SK-N-SH (cell line): Measurements from ENCODE around the gene TRA2A. TPM values are rescaled to one million over a fixed set of nuclear protein-coding genes. Genes with fewer than 3 reads are reported as not detected.

Experiments used
- CTCF ChIA-PET: fragments of 300-600, 350-600 bp; formaldehyde crosslinking; extraction: SDS; loops from one replicate; lab custom pipeline; 2021; lab: Yijun Ruan, JAX
- POLR2A ChIA-PET: fragments of 350-600 bp; sonication (Branson Sonifier 250); formaldehyde crosslinking; extraction: SDS; loops from one replicate; lab custom pipeline; 2020; ENCODE audit warnings: antibody characterized with exemption, inconsistent platforms; lab: Yijun Ruan, JAX
- DNase-seq: peaks from one replicate; pipeline ENCODE4 v3.0.0; 2012
- H2AFZ ChIP-seq: fragments of 200-600 bp; sonication (generic); 2 replicates; pipeline ENCODE4 v1.8.1; 2016; ENCODE audit warnings: antibody characterized with exemption, mild to moderate bottlenecking, low read depth
- H3F3A ChIP-seq: fragments of 200-600 bp; sonication (generic); replicated peaks from 2 replicates; pipeline ENCODE3; 2016; ENCODE audit warnings: antibody characterized with exemption, mild to moderate bottlenecking; ENCODE audit not compliant: insufficient read depth
- H3K27ac ChIP-seq, 2 experiments: fragments of 200-500 bp in 1 of 2; fragments of 200-600 bp in 1 of 2; sonication (Bioruptor generic) in 1 of 2; sonication (generic), shearing (Covaris generic) in 1 of 2; 2 replicates each; pipeline versions ENCODE4 v1.5.1 to v1.6.1; 2014 to 2016; ENCODE audit warnings: low read depth in 2 of 2, inconsistent platforms in 1 of 2, low read length in 1 of 2, mild to moderate bottlenecking in 1 of 2, mixed read lengths in 1 of 2
- H3K27me3 ChIP-seq: fragments of 200-600 bp; sonication (generic), shearing (Covaris generic); 2 replicates; pipeline ENCODE4 v1.6.1; 2016; ENCODE audit warnings: mixed run types; ENCODE audit not compliant: insufficient read depth
- H3K36me3 ChIP-seq, 2 experiments: fragments of 200-500 bp in 1 of 2; fragments of 200-600 bp in 1 of 2; sonication (Bioruptor generic) in 1 of 2; sonication (generic) in 1 of 2; replicated peaks in 1 of 2; 2 replicates each; pipeline versions ENCODE3 to v1.5.1; 2014 to 2016; ENCODE audit warnings: low read length in 1 of 2, mild to moderate bottlenecking in 1 of 2; ENCODE audit not compliant: insufficient read depth in 2 of 2, control insufficient read depth in 1 of 2
- H3K4me1 ChIP-seq, 2 experiments: fragments of 200-500 bp in 1 of 2; fragments of 200-600 bp in 1 of 2; sonication (Bioruptor generic) in 1 of 2; sonication (generic), shearing (Covaris generic) in 1 of 2; 2 replicates each; pipeline versions ENCODE4 v1.5.1 to v1.6.1; 2014 to 2016; ENCODE audit warnings: low read depth in 1 of 2, low read length in 1 of 2, mixed run types in 1 of 2; ENCODE audit not compliant: insufficient read depth in 2 of 2, control insufficient read depth in 1 of 2
- H3K4me2 ChIP-seq: fragments of 200-600 bp; sonication (generic), shearing (Covaris generic); 2 replicates; pipeline ENCODE4 v1.6.1; 2017; ENCODE audit warnings: mixed run types
- H3K4me3 ChIP-seq, 2 experiments: fragments of 200-500 bp in 1 of 2; fragments of 200-600 bp in 1 of 2; sonication (Bioruptor generic) in 1 of 2; sonication (generic), shearing (Covaris generic) in 1 of 2; 2 replicates each; pipeline versions ENCODE4 v1.5.1 to v1.8.1; 2014 to 2016; ENCODE audit warnings: low read depth in 2 of 2, inconsistent platforms in 1 of 2, low read length in 1 of 2, mild to moderate bottlenecking in 1 of 2, mixed read lengths in 1 of 2, moderate library complexity in 1 of 2
- H3K79me2 ChIP-seq: fragments of 200-600 bp; sonication (generic); 2 replicates; pipeline ENCODE4 v1.8.1; 2017; ENCODE audit warnings: mild to moderate bottlenecking; ENCODE audit not compliant: insufficient read depth
- H3K9ac ChIP-seq: fragments of 200-600 bp; sonication (generic); 2 replicates; pipeline ENCODE4 v1.6.1; 2017; ENCODE audit warnings: mixed run types
- H3K9me2 ChIP-seq: fragments of 200-600 bp; sonication (generic); 2 replicates; pipeline ENCODE4 v1.6.1; 2017; ENCODE audit warnings: mixed run types
- H3K9me3 ChIP-seq: fragments of 200-600 bp; sonication (generic); 2 replicates; pipeline ENCODE4 v1.6.1; 2017; ENCODE audit warnings: mixed run types, mild to moderate bottlenecking, moderate library complexity
- H4K20me1 ChIP-seq: fragments of 200-600 bp; sonication (generic); 2 replicates; pipeline ENCODE4 v1.6.1; 2017; ENCODE audit warnings: mild to moderate bottlenecking, mixed run types; ENCODE audit not compliant: insufficient read depth
- CHD2 ChIP-seq: fragments of 150-350 bp; IDR thresholded peaks from 2 replicates; pipeline ENCODE4 v1.6.1; 2018; ENCODE audit warnings: low read length; ENCODE audit not compliant: partially characterized antibody
- CTCF ChIP-seq: fragments of 200-600 bp; sonication (generic); IDR thresholded peaks from 2 replicates; pipeline ENCODE4 v1.6.1; 2017; ENCODE audit warnings: antibody characterized with exemption, mild to moderate bottlenecking, moderate library complexity
- ELF1 ChIP-seq: IDR thresholded peaks from 2 replicates; pipeline ENCODE4 v1.4.0; 2012
- FOXM1 ChIP-seq: IDR thresholded peaks from 2 replicates; pipeline ENCODE4 v1.4.0; 2012; ENCODE audit warnings: low read depth, mild to moderate bottlenecking
- GABPA ChIP-seq: IDR thresholded peaks from 2 replicates; pipeline ENCODE4 v1.4.0; 2012; ENCODE audit warnings: low read depth, mild to moderate bottlenecking
- GATA2 ChIP-seq: sonication (generic); formaldehyde crosslinking; IDR thresholded peaks from 2 replicates; pipeline ENCODE4 v1.5.0; 2020; ENCODE audit warnings: mild to moderate bottlenecking, missing genetic modification reagents
- IRF3 ChIP-seq: fragments of 150-350 bp; IDR thresholded peaks from 2 replicates; pipeline ENCODE4 v1.6.1; 2016; ENCODE audit warnings: mild to moderate bottlenecking, low read depth, low read length
- JUND ChIP-seq: IDR thresholded peaks from 2 replicates; pipeline ENCODE4 v1.4.0; 2012
- MAX ChIP-seq: IDR thresholded peaks from 2 replicates; pipeline ENCODE4 v1.4.0; 2012; ENCODE audit warnings: low read depth
- MXI1 ChIP-seq: IDR thresholded peaks from 2 replicates; pipeline ENCODE4 v1.6.1; 2012; ENCODE audit warnings: mild to moderate bottlenecking, low read depth, low read length, improper control_type of control experiment
- NFIC ChIP-seq: IDR thresholded peaks from 2 replicates; pipeline ENCODE4 v1.4.0; 2012; ENCODE audit warnings: borderline replicate concordance
- NRF1 ChIP-seq: IDR thresholded peaks from 2 replicates; pipeline ENCODE4 v1.6.1; 2012; ENCODE audit warnings: low read depth, mild to moderate bottlenecking, low read length
- RAD21 ChIP-seq: IDR thresholded peaks from 2 replicates; pipeline ENCODE4 v1.6.1; 2012; ENCODE audit warnings: mild to moderate bottlenecking, low read length
- SIN3A ChIP-seq: IDR thresholded peaks from 2 replicates; pipeline ENCODE4 v1.6.1; 2012; ENCODE audit warnings: low read depth, mild to moderate bottlenecking, low read length, moderate library complexity, borderline replicate concordance
- SMC3 ChIP-seq: IDR thresholded peaks from 2 replicates; pipeline ENCODE4 v1.6.1; 2012; ENCODE audit warnings: low read depth, low read length, improper control_type of control experiment
- TCF12 ChIP-seq: IDR thresholded peaks from 2 replicates; pipeline ENCODE4 v1.4.0; 2012
- TEAD4 ChIP-seq: IDR thresholded peaks from 2 replicates; pipeline ENCODE4 v1.4.0; 2012; ENCODE audit warnings: mild to moderate bottlenecking, borderline replicate concordance; ENCODE audit not compliant: insufficient read depth
- USF1 ChIP-seq: IDR thresholded peaks from 2 replicates; pipeline ENCODE4 v1.4.0; 2012; ENCODE audit warnings: low read depth, borderline replicate concordance
- ZBTB33 ChIP-seq: IDR thresholded peaks from 2 replicates; pipeline ENCODE4 v1.4.0; 2012; ENCODE audit warnings: low read depth, borderline replicate concordance
- WGBS: methylation state at CpG from one replicate; pipeline ENCODE4 v1.1.6; 2017; ENCODE audit warnings: low lambda C conversion rate; 5-methylcytosine and 5-hydroxymethylcytosine counted together
- polyA plus RNA-seq, 3 experiments: library from polyadenylated mRNA; depleted of rRNA; stranded (reverse); fragments of >200 nt; gene quantifications; 2 replicates each; pipeline ENCODE4 v1.2.3, GENCODE V29; 2012

The TRA2A gene
- polyA plus RNA-seq, 1 of the 3 experiments (the other 2 are of a cell fraction): 62.1 TPM

GRCh38 chr7:23570592-23571200, 38.9 kb upstream of the TRA2A start:
- 56% methylated on average over 5 of the region's 5 CpGs for WGBS
- Histone ChIP-seq H3K4me3 (no peak overlapping the region; a peak in 1 of 4 replicates), H4K20me1 (no peaks in the 10 kb centered on the region), H3K36me3 (no peaks in the 10 kb centered on the region), H3F3A (peaks cover 3% of the 10 kb centered on the region), H3K27me3 (no peaks in the 10 kb centered on the region), H3K4me1 (no peaks in the 10 kb centered on the region; a peak in 1 of 4 replicates), H2AFZ (peak overlapping the region; percentile 19; the same call in 1 of the 2 replicates), H3K9me2 (no peaks in the 10 kb centered on the region), H3K9ac (no peak overlapping the region), H3K4me2 (no peak overlapping the region), H3K27ac (no peak overlapping the region), H3K79me2 (no peaks in the 10 kb centered on the region), H3K9me3 (no peaks in the 10 kb centered on the region)
- POLR2A ChIA-PET: no interaction called here
- CTCF ChIA-PET: interaction anchor here (0.7 to 13.6 kb wide), 41 partner anchors 9 to 1098 kb away, joined by 3 to 188 read pairs (median 4); partner anchors contain the start of genes CCDC126, FAM221A, NPY and STK31
- TF ChIP-seq GATA2 (no peak), FOXM1 (no peak), ZBTB33 (no peak), USF1 (no peak), JUND (no peak), IRF3 (no peak), NFIC (no peak), TCF12 (0 out of 2 replicates have a peak, but pooled peaks have one; percentile 5), SIN3A (no peak), MAX (no peak), NRF1 (peak; percentile 38; the same call in 1 of the 2 replicates), TEAD4 (no peak), MXI1 (no peak), RAD21 (peak; percentile 100), GABPA (no peak), SMC3 (peak; percentile 100), CHD2 (no peak), CTCF (peak; percentile 98), ELF1 (no peak)
- peak; percentile 88 for DNase-seq
